GM21515 (cell line): Measurements from ENCODE around the gene IL13RA2.

ENCODE experiments used
- ATAC-seq: cut with Tn5 transposase; IDR thresholded peaks from one replicate; pipeline ENCODE4 v1.9.1; 2021; ENCODE audit not compliant: unreplicated experiment

The IL13RA2 gene

GRCh38 chrX:115017455-115017854 is at the start of gene IL13RA2:
Gene IL13RA2 (minus strand): TSS chrX:115017616. CDS start chrX:115017269, 347 bp downstream.
- no peak for ATAC-seq

- no peak for ATAC-seq
These were observed 47.9 kb upstream of the IL13RA2 start for GRCh38 chrX:115065304-115065703.

GRCh38 chrX:115060013-115060412 is 42.6 kb upstream of the IL13RA2 start:
- no peak for ATAC-seq

- ATAC-seq, result no peak
These were observed 40.9 kb upstream of the IL13RA2 start for GRCh38 chrX:115058276-115058675.

- no peak for ATAC-seq
These were observed 37.5 kb upstream of the IL13RA2 start for GRCh38 chrX:115054876-115055275.

GRCh38 chrX:115053223-115053622 is 35.8 kb upstream of the IL13RA2 start:
- no peak for ATAC-seq

GRCh38 chrX:115047715-115048114 is 30.3 kb upstream of the IL13RA2 start:
- ATAC-seq, result no peak

- ATAC-seq, result no peak
These were observed 29.8 kb upstream of the IL13RA2 start for GRCh38 chrX:115047181-115047580.

GRCh38 chrX:115040417-115040816 is 23.0 kb upstream of the IL13RA2 start:
- no peak for ATAC-seq

- no peak for ATAC-seq
These were observed 21.0 kb upstream of the IL13RA2 start for GRCh38 chrX:115038406-115038805.

- no peak for ATAC-seq
These were observed 18.6 kb upstream of the IL13RA2 start for GRCh38 chrX:115036029-115036428.

GRCh38 chrX:115031989-115032388 is 14.6 kb upstream of the IL13RA2 start:
- ATAC-seq, result no peak

- ATAC-seq, result no peak
These were observed 13.2 kb upstream of the IL13RA2 start for GRCh38 chrX:115030625-115031024.

- ATAC-seq, result no peak
These were observed 12.6 kb upstream of the IL13RA2 start for GRCh38 chrX:115029869-115030570.

- ATAC-seq, result no peak
These were observed 12.0 kb upstream of the IL13RA2 start for GRCh38 chrX:115029440-115029839.

GRCh38 chrX:115023811-115024210 is 6.4 kb upstream of the IL13RA2 start:
- ATAC-seq, result no peak

GRCh38 chrX:115023139-115023538 is 5.7 kb upstream of the IL13RA2 start:
- no peak for ATAC-seq

GRCh38 chrX:115021121-115021520 is 3.7 kb upstream of the IL13RA2 start:
- ATAC-seq, result no peak

- ATAC-seq, result no peak
These were observed 1.5 kb upstream of the IL13RA2 start for GRCh38 chrX:115018944-115019343.

GRCh38 chrX:115018040-115018647 is 728 bp upstream of the IL13RA2 start:
- no peak for ATAC-seq

- no peak for ATAC-seq
These were observed 3.7 kb downstream of the IL13RA2 start for GRCh38 chrX:115013705-115014104.

GRCh38 chrX:115011428-115011827 is 6.0 kb downstream of the IL13RA2 start:
- ATAC-seq, result no peak

GRCh38 chrX:114999906-115000305 is 17.5 kb downstream of the IL13RA2 start:
- no peak for ATAC-seq
